ENCODE measurements around the gene SLC44A5.

DNA sequence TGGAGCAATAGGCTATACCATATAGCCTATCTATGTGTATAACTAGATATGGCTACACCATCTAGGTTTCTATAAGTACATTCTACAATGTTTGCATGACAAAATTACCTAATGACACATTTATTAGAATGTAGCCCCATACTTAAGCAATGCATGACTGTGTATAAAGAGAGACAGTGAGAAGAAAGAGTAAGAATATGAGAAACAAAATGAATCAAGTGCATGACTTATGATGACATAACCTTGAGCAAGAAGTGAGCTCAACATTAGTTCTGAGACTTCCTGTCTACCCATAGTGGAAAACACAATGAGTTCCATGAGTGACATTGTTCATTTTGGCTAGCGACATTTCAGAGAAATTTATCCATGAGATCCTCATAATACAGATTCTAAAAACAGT is 10.1 kb downstream of the SLC44A5 start:
- TF ChIP-seq CHD2 (IDR thresholded peaks at IDR 0.05; ENCODE audit: borderline replicate concordance, low read depth, low read length) (no peak), CBFB (IDR thresholded peaks at IDR 0.05; ENCODE audit: low read depth) (no peak), POLR2A (IDR thresholded peaks at IDR 0.05; ENCODE audit: low read depth, low read length) (no peak), RBBP5 (conservative IDR thresholded peaks at IDR 0.05) (no peak), YY1 (IDR thresholded peaks at IDR 0.05; ENCODE audit: low read depth, low read length) (no peak), TCF12 (IDR thresholded peaks at IDR 0.05; ENCODE audit: low read depth, low read length) (no peak), NFIC (IDR thresholded peaks at IDR 0.05; ENCODE audit: low read depth, low read length) (no peak), SUZ12 (IDR thresholded peaks at IDR 0.05; ENCODE audit: unreplicated experiment) (no peak), ZZZ3 (IDR thresholded peaks at IDR 0.05; ENCODE audit: control insufficient read depth, insufficient read length, low read depth) (no peak), SMARCA5 (IDR thresholded peaks at IDR 0.05) (no peak)
- TF ChIP-seq, protein P1, sequence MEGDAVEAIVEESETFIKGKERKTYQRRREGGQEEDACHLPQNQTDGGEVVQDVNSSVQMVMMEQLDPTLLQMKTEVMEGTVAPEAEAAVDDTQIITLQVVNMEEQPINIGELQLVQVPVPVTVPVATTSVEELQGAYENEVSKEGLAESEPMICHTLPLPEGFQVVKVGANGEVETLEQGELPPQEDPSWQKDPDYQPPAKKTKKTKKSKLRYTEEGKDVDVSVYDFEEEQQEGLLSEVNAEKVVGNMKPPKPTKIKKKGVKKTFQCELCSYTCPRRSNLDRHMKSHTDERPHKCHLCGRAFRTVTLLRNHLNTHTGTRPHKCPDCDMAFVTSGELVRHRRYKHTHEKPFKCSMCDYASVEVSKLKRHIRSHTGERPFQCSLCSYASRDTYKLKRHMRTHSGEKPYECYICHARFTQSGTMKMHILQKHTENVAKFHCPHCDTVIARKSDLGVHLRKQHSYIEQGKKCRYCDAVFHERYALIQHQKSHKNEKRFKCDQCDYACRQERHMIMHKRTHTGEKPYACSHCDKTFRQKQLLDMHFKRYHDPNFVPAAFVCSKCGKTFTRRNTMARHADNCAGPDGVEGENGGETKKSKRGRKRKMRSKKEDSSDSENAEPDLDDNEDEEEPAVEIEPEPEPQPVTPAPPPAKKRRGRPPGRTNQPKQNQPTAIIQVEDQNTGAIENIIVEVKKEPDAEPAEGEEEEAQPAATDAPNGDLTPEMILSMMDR (IDR thresholded peaks at IDR 0.05 in 2 of 3, conservative IDR thresholded peaks at IDR 0.05 in 1 of 3; ENCODE audit: control insufficient read depth in 2 of 3, extremely low read depth in 1 of 3, insufficient read depth in 1 of 3, low read depth in 3 of 3, low read length in 3 of 3): no peak
- TF ChIP-seq, protein P2, sequence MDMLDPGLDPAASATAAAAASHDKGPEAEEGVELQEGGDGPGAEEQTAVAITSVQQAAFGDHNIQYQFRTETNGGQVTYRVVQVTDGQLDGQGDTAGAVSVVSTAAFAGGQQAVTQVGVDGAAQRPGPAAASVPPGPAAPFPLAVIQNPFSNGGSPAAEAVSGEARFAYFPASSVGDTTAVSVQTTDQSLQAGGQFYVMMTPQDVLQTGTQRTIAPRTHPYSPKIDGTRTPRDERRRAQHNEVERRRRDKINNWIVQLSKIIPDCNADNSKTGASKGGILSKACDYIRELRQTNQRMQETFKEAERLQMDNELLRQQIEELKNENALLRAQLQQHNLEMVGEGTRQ (IDR thresholded peaks at IDR 0.05; ENCODE audit: borderline replicate concordance, low read depth, low read length): no peak

Data from GM12878 (cell line).